Spleen (tissue), 7 donors: Measurements from ENCODE around the gene GON4L.

ENCODE experiments used
- POLR2AphosphoS5 ChIP-seq, 3 donors: sonication (generic); formaldehyde crosslinking; IDR thresholded peaks; one replicate each; pipeline ENCODE4 v1.5.1; 2017; ENCODE audit warnings: antibody characterized with exemption in 3 of 3
- TF ChIP-seq, protein P1 (sequence below), 11 experiments: fragments of 200-600 bp in 7 of 11; fragments of 450-650 bp in 4 of 11; sonication (generic) in 4 of 11; IDR thresholded peaks in 8 of 11; conservative IDR thresholded peaks in 3 of 11; 1 replicate in 7 of 11; 2 replicates in 4 of 11; pipeline versions ENCODE4 v1.4.0 to v1.8.0; 2016 to 2021; ENCODE audit warnings: antibody characterized with exemption in 11 of 11, inconsistent platforms in 4 of 11, mild to moderate bottlenecking in 1 of 11
- donor health status: DM: no; HTN: no; CAD: no; lungs with moderate emphysema.
- donor health status: DM: no; HTN: no; CAD: no.
- donor health status: DM: no; HTN: no; CAD: no.

- no peak for TF ChIP-seq POLR2AphosphoS5 (IDR thresholded peaks at IDR 0.05)
- TF ChIP-seq, protein P1, sequence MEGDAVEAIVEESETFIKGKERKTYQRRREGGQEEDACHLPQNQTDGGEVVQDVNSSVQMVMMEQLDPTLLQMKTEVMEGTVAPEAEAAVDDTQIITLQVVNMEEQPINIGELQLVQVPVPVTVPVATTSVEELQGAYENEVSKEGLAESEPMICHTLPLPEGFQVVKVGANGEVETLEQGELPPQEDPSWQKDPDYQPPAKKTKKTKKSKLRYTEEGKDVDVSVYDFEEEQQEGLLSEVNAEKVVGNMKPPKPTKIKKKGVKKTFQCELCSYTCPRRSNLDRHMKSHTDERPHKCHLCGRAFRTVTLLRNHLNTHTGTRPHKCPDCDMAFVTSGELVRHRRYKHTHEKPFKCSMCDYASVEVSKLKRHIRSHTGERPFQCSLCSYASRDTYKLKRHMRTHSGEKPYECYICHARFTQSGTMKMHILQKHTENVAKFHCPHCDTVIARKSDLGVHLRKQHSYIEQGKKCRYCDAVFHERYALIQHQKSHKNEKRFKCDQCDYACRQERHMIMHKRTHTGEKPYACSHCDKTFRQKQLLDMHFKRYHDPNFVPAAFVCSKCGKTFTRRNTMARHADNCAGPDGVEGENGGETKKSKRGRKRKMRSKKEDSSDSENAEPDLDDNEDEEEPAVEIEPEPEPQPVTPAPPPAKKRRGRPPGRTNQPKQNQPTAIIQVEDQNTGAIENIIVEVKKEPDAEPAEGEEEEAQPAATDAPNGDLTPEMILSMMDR (IDR thresholded peaks at IDR 0.05 in 8 of 11, conservative IDR thresholded peaks at IDR 0.05 in 3 of 11) = no peak
Measured at GRCh38 chr1:155840386-155840785, 16.6 kb downstream of the GON4L start.
